NK-92 treated with Interleukin-12 subunit alpha and Interleukin-12 subunit beta, amount 100 ng/mL, for 24 hours (cell line): Measurements from ENCODE around the gene CD247.

Source experiments
- DNase-seq: peaks from one replicate; lab custom pipeline; 2025; lab: John Stamatoyannopoulos, UW

The CD247 gene

DNA sequence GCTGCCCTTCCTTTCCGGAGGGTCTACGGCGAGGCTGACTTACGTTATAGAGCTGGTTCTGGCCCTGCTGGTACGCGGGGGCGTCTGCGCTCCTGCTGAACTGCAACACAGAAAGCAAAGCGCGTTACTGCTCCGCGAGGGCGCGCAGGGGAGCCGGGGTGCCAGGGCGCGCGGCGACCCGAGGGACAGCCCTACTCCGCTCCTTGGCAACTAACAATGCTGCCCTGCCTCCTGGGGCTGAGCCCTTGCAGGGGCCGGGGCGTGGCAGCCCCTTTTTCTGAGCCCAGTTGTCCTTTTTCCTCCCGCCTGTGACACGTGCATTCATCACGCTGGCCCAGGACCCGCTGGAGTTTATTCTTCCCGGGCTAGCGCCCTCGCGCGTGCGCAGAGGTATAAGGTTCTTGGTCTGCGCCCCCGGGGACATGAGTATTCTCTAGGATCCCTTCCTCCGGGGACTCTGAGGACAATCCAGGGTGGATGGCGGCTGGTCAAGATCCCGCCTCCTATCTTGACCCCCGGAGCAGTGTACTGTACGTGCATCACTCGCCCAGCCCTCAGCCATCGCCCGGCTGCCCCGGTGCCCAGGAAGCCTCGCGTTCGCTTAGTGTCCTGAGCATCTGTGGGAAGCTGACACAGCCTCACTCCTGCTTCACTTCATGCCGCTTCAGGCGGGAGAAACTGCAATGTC, 78.9 kb downstream of the CD247 start:
- no peak for DNase-seq

DNA sequence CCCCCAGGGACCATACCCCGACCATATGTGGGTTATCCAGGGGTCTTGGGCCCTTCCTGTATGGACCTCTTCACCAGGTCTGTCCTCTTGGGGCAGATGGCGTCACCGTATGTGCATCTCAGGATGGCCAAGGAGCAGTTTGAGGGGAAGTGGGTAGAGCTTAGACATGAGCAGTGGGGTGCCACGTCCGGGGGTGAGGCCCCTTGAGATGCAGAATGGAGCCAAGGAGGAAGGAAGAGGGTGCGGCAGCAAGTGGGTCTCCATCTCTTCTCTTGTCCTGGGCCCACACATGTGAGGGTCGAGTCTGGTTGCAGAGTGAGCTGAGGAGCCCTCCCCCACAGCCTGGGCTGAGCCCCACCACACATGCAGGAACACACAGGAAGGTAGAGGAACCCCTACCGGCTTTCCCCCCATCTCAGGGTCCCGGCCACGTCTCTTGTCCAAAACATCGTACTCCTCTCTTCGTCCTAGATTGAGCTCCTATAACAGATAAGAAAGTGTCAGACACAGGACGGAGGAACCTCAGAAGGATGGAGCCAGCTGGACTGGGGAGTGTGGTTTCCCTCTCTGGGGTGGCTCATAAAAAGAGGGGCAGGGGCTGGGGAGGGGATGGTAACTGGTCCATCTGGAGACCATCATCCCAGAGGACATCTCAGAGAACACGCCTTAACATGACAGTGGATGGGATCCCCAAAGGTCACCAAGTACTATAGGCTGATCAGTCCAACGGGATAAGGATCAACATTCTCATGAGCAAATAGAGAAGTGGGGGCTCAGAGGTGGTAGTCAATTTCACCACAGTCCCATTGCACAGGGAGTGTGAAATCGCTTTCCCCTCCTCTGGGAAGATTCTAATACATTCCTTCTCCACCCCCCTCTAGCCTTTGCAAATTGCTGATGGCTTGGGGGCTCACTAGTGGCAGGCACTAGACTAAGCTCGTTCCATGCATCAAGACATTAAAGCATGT, 79.9 kb downstream of the CD247 start:
- DNase-seq = no peak

DNA sequence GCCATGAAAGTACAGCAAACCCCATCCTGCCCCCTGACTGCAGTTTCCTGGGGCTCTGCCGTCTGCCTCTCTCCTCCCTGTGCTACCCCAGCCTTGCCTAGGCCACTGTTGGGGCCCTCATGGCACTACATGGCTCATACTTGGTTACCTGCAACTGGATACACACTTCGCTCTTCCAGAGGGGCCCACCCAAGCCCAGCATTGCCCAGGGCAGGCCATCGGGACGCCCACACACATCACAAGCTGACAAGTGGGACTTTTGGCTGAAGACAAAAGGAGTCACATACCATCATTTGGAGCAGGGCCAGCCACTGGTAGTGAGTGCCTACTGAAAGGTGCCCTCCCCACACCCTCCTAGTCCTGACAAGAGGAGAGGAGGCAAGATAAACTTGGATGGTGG, 82.8 kb downstream of the CD247 start:
- no peak for DNase-seq

DNA sequence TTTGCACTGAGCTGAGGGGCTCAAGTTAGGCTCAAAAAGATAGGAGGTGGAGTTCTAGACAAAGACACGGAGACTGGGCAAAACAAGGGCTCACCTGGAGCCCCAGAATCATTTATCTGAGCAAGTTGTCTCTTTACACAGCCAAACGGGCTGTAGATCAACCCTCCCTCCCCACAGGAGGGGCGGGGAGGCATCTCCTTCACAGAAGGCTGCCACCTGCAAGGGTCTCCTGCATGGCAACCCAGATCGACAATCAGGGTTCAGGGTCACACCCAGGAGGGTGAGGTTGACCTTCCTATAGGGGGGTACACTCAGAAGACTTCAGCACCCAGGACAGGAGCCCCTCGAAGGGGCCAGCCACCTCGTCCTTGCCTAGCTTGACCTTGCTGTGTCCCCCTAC, 84.0 kb downstream of the CD247 start:
- DNase-seq = no peak

DNA sequence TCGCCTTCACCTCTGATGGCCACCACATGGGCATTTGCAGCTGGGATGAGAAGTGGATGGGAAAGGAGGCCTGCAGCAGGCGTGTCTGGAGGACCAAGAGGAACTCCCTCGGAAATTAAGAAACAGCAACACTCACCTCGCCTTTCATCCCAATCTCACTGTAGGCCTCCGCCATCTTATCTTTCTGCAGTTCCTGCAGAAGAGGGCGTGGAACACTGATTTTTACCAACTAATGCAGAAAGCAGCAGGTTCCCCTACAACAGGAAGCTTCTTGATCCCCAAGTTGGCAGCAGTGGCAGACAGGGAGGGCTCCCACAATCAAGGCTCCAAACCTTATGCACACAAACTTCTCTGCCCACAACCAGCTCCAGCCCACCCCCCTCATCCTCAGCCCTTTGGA, 84.4 kb downstream of the CD247 start:
- DNase-seq = no peak

DNA sequence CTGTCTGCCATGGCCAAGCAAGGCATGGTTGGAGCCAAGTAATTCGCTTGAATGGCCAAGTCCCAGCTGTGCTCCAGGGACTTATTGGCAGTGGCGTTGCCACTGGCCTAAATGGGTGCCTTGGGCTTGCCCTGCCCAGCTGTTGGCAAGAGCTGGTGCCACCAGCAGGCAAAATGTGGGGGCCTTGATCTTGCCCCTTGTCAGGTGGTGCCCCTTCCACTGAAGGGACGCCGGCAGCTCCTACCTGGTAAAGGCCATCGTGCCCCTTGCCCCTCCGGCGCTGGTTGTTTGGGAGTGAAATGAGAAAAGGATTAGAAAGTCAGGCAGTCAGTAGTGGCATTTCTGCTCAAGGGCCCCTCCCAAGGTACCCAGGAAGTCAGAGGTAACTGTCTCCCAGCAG, 85.5 kb downstream of the CD247 start:
- no peak for DNase-seq

DNA sequence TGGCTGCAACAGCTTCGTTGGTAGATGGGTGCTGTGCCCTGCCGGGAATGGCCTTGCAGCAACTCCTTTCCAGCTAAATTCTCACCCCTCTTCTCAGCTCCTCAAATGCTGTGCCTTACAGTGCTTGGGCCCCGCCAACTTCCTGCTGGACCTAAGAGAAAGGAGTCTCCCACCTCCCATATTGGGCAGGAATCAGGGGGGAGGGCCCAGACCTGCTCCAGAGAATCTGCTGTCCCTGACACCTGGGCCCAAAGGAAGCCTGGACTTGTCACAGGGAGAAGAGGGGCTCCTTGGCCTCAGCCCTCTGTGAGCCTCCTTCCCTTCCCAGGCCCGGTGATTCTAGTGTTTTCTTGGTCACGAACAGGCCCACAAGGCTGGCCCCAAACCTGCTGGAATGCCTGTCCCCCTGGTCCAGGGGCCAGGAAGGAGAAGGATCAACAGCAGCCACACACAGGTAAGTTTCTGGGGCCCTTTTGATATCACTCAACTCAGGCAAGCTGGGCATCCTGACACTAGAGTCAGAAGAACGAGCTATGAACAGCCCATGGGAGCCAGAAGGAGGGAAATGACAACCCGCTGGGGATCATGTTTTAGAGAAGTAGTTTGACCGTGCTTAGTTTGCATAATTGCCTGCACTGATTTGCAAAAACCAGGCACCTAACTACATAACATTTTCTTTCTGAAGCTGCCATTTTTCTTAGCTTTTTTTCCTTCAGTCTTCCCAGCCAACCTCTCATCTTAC, 86.2 kb downstream of the CD247 start:
- DNase-seq = no peak

DNA sequence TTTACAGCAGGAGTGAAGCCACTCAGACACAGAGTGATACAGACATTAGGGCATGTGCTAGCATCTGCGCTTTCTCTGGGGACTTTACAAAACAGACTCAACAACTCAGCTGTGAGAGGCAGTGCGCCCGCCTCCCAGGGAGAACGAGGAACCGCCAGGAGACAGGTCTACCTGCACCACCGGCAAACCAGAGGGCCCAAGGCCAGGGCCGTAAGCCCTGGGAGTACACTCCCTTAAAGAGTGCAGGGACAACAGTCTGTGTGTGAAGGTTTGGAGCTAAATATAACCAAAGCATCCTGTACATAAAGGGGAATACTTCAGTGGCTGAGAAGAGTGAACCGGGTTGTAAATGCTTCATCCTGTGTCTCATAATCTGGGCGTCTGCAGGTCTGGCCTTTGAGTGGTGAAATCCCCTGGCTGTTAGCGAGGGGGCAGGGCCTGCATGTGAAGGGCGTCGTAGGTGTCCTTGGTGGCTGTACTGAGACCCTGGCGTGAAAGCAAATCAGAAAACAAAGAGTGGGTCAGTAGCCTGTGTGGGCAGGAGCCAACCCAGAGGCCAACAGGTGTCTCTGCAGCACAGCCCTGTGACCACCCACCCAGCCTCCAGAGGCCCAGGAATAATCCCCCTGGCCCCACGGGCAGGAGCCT, 86.9 kb downstream of the CD247 start:
- no peak for DNase-seq

DNA sequence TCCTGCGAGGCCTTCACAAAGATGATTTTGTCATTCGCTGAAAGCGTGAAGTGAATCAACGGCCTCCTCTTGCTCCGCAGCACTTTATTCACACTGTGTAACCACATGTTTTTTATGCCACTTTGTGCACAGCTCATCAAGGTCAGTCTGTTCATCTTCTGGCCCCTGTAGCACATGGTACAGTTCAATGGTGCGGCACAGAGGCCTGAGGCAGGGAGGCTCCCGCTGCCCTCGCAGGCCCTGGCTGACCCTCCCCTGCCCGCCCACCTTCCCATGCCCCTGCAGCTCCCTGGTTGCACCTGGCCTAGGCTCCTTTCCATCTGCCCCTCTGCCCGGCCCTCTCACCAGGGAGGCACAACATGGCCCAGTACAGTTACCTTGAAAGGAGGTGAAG, 87.5 kb downstream of the CD247 start:
- DNase-seq = no peak

DNA sequence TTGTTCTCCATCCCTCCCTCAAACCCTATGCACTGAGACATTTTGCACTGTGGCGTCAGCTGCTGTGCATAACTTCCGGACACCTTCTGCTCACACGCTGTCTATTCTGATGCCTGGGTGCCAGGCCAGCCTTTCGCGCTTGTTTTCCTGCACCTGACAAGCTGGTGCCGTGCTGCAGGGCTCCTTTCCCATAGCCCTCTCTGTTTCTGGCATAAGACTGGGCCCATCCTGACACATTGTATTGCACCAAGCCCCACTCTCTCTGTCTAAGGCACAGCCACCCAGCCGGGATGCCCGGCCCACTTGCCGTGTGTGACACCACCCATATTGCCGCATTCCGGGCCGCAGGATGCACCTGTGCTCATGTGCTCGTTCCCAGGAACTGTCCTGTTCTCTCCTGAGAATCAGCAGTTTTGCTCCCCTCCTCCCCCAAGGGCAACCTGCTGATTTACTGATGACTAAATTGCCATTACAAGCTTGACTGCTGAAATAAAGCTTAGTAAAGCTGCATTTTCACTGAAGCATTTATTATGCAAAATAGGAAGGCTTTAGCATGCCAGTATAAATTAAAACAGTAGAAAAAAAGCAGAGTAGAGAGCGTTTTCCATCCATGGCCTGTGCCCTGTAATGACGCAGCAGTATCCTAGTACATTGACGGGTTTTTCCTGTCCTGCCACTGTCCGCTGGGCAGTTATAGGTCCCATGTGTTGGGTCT, 88.0 kb downstream of the CD247 start:
- DNase-seq = no peak

DNA sequence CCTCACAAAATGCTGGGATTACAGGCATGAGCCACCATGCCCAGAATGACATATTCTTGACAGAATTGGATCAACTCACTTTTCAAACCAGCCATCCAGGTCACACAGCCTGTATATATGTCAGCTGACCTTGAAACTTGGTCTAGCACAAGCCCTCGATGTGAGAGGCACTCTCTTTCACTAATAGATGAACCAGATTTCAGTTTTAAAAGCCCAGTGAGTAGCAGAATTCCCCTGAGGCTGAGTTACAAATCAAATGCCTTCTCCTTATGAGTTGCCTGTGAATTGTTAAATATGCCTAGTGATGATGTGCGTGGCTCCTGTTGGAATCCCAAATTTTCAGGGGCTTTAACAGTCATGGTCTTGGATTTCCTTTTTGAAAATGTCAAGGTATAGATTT, 88.7 kb downstream of the CD247 start:
- no peak for DNase-seq

DNA sequence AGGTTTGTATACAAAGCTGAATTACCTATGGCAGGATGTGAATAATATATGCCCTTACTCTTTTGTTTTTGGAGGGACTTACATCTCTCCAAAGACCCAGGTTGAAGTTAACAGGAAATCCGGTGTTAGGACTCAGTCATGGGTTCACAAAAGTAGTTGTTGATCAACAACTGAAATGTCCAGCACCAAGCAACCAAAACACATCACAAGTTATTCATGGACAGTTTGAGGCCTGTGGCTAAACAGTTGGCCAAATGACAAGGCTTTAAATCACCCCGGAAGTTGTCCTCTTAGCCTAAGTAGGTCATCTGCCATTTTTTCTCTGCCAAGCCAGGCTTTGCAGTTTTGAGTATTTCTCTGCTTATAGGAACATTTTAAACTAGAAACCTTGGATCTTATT, 89.9 kb downstream of the CD247 start:
- no peak for DNase-seq

DNA sequence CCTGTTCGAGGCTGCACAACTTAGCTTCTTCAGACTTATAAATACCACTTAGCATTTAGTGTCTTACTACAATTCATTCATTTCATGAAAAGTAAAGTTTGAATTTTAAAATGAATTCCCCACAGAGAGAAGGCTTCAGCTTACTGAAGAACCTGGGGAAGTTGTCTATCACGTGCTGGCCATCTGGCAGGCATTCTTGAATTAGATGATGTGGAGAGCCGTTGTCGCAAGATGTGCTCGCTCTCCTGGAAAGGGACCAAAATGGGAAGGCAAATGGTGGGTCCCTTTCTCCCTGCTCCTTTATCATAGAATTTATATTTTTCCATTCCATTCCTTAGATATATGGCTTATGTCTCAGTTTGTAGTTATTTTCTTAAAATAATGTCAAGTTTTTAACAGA, 90.5 kb downstream of the CD247 start:
- DNase-seq = no peak

DNA sequence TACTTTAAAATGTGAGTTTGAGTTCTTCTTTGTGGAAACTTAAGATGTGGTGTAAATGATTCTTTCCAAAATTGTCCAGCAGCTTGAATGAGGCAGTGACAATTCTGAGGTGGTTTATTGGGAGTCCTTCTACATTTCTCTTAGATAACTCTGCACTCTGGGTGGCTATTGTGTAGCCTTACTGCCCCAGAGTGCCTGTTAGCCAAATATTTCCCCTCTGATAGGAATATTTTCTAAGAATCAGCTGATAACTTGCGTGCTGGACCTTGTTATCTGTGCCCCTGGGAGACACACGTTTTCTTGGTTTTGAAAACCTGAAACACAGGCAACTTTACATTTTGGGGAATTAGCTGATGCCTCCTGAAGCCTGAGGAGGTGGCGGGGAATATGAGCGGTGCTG, 91.6 kb downstream of the CD247 start:
- no peak for DNase-seq

DNA sequence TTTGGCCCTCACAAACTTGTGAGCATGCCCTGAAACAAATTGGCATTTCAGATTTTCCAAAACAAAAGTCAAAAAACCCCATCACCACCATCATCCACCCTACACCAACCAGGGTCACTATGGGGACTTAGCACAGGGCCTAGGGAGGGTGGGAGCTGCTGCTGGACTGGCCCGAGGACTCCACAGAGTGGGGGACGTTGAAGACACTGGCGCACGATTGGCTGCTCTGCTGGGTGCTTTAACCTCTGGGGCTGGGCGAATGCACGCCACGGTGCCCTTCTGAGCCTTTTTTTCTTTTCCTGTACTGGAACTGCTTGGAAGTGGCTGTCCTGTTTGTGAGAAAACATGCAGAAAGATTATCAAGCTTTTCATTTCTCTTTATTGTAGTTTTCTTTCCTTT, 92.8 kb downstream of the CD247 start:
- DNase-seq = no peak

DNA sequence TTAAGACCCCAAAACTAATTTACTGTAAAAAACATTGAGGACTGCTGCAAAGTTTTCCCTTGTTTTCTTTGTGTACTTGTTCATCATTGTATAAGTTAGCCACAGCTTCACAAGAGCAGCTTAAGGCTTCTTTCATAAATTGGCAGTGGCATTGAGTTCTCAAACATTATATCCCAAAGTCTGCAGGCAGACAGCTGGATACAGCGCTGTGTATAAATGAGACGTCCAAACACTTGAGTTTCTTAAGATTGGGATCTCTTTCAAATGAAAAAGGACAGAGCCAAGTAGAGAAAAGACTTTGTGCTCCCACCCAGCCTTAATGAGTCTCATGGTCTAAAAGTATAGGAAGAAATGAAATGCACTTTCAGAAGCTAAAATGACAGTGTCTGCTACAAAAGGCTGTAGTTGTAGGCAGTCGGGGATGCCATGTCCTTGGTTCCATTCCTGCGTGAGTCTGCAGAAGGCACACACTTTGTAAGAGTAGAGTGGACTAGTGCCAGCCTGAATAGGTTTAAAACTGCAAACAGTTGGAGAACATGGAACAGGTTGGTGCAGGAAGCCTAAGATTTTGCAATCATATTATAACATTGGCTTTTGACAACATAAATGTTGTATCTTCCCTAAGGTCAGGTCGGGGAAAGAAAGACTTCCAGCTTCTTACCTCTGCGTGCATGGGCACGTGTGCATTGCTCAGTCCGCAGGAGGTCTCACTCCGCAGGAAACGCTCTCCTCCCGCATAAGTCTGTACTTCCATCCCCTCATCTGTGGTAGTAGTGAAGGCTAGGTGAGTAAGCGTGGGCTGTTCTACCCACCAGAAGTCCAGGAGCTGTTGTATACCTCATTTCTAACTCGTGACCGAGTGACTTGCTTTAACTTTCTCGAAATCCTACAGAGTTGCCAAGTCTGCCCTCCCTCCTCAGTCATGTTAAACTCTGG, 94.4 kb downstream of the CD247 start:
- no peak for DNase-seq

DNA sequence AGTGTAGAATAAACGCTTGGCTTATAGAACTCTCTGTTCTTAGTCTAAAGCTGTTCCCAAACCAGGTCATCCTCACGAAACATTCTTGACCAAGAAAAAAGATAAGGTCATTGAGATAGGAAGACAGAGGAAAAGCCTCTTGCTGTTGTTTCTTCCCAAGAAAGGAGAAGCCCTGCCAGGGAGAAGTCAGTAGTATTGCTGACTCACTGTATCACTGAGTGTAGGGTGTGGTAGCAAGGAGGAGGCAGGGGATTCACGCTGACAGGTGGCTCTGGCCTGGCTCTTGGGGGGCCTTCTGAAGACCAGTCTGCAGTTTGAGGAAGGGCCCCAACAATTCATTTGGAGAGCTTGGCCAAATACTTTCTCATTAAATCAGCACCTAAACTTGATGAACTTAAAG, 97.8 kb downstream of the CD247 start:
- DNase-seq = no peak

DNA sequence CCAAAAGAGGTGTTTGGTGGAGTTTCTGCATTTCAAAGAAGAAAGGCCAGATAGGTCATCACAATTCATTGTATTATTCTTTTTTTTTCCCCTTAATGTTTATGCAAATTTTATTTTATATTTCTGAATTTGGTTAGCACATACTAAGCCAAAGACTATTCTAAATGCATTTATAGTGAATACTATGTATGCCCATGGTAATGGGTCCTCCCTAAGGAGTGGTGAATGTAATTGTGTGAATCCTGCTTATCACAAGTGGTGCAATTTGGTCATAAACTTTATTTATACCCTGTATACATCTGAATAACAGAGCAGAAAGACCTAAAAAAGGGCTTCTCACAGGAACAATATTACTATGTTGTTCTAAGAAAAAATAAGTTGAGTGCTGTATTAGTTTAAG, 99.1 kb downstream of the CD247 start:
- no peak for DNase-seq

DNA sequence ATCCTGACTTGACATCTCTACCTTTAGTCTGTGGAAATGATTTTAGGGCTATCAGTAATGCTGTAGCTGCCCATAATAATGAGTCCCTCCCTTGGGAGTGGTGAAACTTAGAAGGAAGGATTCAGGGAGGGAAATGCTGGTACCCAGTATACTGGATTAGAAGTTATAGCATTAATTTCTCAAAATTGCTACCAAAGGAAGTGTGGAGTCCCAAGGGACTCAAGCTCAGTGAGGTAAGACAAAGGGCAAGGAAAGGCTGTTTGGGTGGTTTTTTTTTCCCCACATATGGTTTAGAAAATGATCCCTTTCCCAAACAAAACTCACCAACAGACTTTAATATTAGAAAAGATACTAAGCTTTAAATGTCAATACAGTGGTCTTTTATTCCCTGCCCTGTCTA, 99.9 kb downstream of the CD247 start:
- DNase-seq = no peak

DNA sequence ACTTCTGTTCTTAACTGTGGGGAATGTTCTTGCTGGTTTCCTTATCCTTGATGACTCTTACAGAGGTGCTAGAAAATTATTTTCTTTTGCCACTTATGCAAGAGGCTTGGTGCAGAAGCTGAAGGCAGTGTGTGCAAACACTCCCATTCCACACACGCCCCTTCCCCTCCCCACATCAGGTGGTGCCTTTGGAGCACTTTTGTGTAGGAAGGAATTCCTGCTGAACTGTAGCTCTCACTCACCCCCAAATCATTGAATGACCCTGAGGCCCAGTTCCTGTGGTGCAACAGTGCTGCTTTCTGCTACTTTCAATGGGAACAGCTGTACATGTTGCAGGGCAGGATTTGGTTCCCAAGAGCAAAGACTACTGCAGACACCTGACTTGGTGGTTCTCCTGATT, 101.8 kb downstream of the CD247 start:
- no peak for DNase-seq

DNA sequence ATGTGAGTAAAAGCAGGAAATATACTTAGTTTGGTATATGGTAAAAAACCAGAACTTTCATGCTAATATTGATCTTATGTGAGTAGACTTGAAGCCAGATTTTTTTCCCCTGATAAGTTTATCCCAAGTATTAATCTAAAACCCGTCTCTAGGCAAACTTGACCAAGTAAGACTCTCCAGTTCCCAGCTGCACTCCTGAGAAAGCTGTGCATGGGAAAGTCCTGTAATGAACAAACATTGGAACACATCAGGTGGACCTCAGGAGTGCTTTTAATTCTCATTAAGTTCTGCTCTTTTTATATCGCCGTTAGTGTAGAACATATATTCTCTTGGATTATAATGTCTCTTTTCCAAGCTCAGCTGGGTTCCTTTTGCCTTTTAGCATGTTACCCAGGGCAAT, 105.0 kb downstream of the CD247 start:
- no peak for DNase-seq
